Omental fat pad (tissue), 4 donors: Measurements from ENCODE around the gene MCEE. TPM values are rescaled to one million over a fixed set of nuclear protein-coding genes. Genes with fewer than 3 reads are reported as not detected.

ENCODE experiments used
- ATAC-seq: fragments of 150-250 bp; one replicate; pipeline ENCODE4 v1.9.1; 2016; ENCODE audit warnings: mild to moderate bottlenecking, moderate library complexity; ENCODE audit not compliant: low FRiP score
- DNase-seq: peaks from one replicate; pipeline ENCODE4 v3.0.0-alpha.2; 2019; ENCODE audit warnings: low spot score
- CTCF ChIP-seq, 3 donors: fragments of 450-650 bp; IDR thresholded peaks; one replicate each; pipeline ENCODE4 v1.5.1; 2016 to 2017; ENCODE audit warnings: antibody characterized with exemption in 3 of 3, mild to moderate bottlenecking in 3 of 3, moderate library complexity in 2 of 3
- total RNA-seq, 4 donors: library from RNA; depleted of rRNA; stranded (reverse); fragments of >200 nt; gene quantifications; one replicate each; pipeline ENCODE4 v1.1.0, GENCODE V29; 2016

MCEE gene
- total RNA-seq, 4 donors from 2014 or later: 5.3 to 23.0 (median 11.9) TPM

GRCh38 chr2:71074893-71075395, 55.1 kb downstream of the MCEE start:
- ATAC-seq (no peak), DNase-seq (no peak)
- TF ChIP-seq CTCF (IDR thresholded peaks at IDR 0.05): no peak

GRCh38 chr2:71073475-71073874, 56.6 kb downstream of the MCEE start:
- no peak for TF ChIP-seq CTCF (IDR thresholded peaks at IDR 0.05)
- ATAC-seq (no peak), DNase-seq (no peak)

- ATAC-seq: no peak
- DNase-seq: no peak
- TF ChIP-seq CTCF (IDR thresholded peaks at IDR 0.05): no peak
Measured at GRCh38 chr2:71072492-71072891, 57.5 kb downstream of the MCEE start.

GRCh38 chr2:71071681-71072398, 58.2 kb downstream of the MCEE start:
- DNase-seq: no peak
- no peak for TF ChIP-seq CTCF (IDR thresholded peaks at IDR 0.05)
- ATAC-seq: no peak

- no peak for DNase-seq
- ATAC-seq: no peak
- no peak for TF ChIP-seq CTCF (IDR thresholded peaks at IDR 0.05)
Measured at GRCh38 chr2:71070294-71071093, 59.5 kb downstream of the MCEE start.

GRCh38 chr2:71069376-71069775, 60.7 kb downstream of the MCEE start:
- TF ChIP-seq CTCF (IDR thresholded peaks at IDR 0.05): no peak
- no peak for ATAC-seq

More at GRCh38 chr2:71069376-71069775, 60.7 kb downstream of the MCEE start:
- no peak for DNase-seq
